Measurements from ENCODE around the gene GBX1.

The GBX1 gene

DNA sequence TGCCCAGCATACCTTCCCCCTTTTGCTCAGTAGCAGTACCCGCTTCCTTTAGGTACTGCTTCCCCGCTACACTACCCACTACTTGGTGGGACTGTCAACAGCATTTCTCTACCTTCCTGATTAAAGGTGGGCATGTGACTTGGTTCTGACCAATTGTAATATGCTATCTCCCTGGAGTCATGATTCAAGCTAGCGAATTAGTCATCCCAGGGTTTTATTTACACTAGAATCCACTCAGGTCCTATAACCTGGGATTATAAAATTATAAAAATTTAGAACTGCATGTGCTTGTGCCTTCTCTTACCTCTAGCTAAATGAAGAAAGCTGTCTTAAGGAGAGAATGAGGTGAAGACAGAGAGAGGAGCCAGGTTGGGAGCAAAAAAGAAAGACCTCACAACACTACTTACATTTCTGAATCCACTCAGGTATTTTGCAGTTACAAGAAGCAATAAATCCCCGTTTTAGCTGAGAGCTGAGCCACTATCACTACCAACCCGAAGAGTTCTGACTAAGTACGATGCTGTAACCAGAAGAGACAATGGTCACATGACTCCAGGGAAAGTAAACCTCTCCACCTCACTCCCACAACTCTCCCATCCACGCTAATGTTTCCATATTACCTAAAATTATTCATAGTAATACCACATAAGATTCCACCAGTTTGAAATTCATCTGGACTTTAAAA lies 9.7 kb downstream of the GBX1 start:
- TF ChIP-seq, protein P1, sequence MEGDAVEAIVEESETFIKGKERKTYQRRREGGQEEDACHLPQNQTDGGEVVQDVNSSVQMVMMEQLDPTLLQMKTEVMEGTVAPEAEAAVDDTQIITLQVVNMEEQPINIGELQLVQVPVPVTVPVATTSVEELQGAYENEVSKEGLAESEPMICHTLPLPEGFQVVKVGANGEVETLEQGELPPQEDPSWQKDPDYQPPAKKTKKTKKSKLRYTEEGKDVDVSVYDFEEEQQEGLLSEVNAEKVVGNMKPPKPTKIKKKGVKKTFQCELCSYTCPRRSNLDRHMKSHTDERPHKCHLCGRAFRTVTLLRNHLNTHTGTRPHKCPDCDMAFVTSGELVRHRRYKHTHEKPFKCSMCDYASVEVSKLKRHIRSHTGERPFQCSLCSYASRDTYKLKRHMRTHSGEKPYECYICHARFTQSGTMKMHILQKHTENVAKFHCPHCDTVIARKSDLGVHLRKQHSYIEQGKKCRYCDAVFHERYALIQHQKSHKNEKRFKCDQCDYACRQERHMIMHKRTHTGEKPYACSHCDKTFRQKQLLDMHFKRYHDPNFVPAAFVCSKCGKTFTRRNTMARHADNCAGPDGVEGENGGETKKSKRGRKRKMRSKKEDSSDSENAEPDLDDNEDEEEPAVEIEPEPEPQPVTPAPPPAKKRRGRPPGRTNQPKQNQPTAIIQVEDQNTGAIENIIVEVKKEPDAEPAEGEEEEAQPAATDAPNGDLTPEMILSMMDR (IDR thresholded peaks at IDR 0.05; ENCODE audit: extremely low read depth, missing control alignments), result no peak
- no peak for DNase-seq (ENCODE audit: low spot score)

DNA sequence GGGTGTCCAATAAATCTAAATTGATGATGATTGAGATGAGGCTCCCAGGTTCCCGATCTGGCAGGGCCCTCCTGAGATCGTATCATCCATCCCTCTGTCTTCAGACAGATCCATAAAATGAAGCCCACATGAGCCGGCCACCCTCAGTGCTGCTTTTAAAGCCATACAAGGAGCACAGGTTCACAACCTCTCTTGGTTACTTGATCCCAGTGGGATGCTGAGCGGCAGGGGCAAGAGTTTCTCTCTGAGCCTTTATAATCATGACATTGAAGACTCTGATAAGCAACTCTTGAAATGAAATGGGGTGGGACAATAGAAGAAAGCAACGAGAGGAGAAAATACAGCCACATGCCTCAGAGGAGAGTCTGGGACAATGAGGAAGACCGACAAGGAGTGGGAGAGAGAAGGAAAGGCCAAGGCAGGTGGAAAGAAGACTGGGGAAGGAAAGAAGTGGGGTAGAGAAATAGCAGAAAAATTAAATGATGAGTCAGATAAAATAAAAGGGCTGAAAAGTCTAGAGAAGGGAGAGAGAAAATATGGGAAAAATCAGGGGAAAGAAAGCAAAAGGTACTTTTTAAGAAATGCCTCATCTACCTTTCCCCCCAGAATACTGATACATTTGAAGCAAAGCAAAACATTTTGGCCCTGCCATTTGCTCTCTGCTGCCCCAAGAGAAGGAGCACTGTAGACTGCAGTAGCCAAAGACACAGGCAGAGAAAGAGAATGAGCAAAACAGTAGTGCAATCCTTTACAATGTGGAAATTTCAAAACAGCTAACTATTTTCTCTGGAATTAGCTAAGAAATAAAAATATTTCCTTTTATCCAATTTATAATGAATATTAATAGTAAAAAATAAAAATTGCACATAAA lies 14.6 kb downstream of the GBX1 start:
- DNase-seq (ENCODE audit: low spot score), result no peak

DNA sequence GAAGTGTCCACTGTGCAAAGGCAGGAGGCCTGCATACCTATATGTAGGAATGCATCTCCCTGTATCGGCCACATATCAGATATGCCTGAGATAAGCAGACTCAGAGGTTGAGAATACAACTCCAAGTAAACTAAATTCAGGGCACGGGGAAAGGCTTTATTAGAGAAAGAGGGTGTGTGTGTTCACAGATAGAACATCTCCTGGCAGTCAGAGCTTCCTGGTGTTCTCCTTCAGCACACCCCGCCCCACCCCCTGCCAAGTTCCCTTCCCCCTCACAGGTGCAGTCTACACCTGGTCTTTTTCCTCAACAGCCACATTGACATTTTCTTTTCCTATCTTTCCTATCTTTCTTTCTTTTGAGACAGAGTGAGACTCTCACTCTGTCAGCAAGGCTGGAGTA lies 17.1 kb downstream of the GBX1 start:
- TF ChIP-seq, protein P1 (IDR thresholded peaks at IDR 0.05; ENCODE audit: extremely low read depth, missing control alignments), result no peak

More for the DNA sequence above, 14.6 kb downstream of the GBX1 start:
- TF ChIP-seq, protein P1 (IDR thresholded peaks at IDR 0.05; ENCODE audit: extremely low read depth, missing control alignments), result no peak

DNA sequence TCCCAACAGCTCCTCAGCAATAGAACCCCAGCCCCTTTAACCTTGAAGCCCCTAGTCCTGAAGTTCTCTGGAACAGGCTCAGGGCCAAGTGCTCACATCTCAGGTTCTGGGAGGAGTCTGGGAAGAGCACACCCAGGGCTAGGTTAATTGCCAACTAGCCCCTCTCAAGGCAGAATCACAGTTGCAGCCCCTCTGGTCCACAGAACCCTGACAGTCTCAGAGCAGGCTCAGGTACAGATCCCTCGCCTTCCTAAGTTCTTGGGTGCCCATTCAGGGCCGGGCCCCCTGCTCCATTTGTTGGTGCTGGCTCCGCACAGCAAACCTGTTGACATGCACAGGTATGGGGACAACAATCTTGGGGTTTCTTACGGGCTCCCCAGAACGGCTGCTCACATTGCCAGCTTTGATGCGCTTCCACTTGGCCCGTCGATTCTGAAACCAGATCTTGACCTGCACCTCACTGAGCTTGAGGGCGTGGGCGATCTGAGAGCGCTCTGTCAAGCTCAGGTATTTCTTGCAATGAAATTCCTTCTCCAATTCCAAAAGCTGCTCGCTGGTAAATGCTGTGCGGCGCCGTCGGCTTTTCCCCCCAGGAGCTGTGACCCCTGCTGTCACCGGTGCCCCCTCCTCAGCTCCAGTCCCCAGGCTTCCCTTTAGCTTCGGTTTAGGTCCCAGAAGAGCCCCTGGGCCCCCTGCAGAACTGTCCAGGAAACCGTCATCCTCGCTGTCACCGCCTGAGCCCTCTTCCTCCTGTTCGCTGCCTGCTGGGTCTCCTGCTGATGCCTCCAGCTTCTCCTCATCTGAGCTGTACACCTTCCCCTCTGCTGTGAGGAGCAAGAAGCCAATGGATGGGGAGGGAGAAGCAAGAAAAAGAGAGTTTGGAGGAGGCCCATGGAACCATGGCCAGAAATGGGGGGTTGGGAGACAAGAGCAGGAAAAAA lies 18.9 kb downstream of the GBX1 start:
- TF ChIP-seq, protein P1 (IDR thresholded peaks at IDR 0.05; ENCODE audit: extremely low read depth, missing control alignments), result no peak
- no peak for DNase-seq (ENCODE audit: low spot score)

More for the DNA sequence above, 17.1 kb downstream of the GBX1 start:
- no peak for DNase-seq (ENCODE audit: low spot score)

DNA sequence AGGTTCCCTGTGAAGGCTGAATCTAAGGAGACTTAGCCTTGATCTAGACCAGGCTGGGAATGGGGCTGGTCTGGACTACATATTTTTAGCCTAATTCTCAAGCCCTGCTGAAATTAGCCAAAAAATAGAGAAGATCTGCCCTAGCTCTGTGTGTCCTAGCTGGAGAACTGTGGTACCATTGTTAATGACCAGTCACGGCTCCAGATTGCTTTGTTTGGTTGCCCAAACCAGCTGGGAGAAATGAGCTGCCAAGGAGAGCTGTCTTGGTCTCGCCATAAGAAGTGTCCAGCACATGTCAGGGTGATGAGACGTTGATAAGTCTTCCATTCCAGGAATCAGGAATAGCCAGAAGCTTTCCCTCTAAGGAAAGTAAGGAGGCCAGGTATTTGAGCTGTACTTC lies 20.7 kb downstream of the GBX1 start:
- TF ChIP-seq, protein P1 (IDR thresholded peaks at IDR 0.05; ENCODE audit: extremely low read depth, missing control alignments), result no peak

DNA sequence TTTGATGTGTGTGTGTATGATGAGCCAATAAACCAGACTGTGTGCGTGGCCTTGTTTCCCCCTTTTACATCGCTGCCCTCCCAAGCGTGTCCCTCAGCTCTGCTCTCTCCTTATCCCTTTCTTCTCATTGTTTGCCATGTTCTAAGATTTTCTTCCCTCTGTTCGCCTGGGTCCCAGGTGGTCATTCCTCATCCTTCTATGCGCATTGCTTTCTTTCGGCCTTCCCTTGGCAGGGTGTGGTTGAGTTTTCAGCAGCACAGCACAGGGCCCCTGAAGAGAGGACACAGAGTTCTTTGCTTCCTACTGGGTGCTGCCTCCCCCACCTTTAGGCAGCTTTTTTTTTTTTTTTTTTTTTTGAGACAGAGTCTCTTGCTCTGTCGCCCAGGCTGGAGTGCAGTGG lies 23.1 kb downstream of the GBX1 start:
- TF ChIP-seq, protein P1 (IDR thresholded peaks at IDR 0.05; ENCODE audit: extremely low read depth, missing control alignments), result no peak

More for the DNA sequence above, 20.7 kb downstream of the GBX1 start:
- DNase-seq (ENCODE audit: low spot score), result no peak

More for the DNA sequence above, 23.1 kb downstream of the GBX1 start:
- no peak for DNase-seq (ENCODE audit: low spot score)

Data from GM20000 (cell line).